NK-92 treated with Interleukin-12 subunit alpha and Interleukin-12 subunit beta, amount 100 ng/mL, for 24 hours (cell line): Measurements from ENCODE around the gene HMGN4.

Source experiments
- DNase-seq: peaks from one replicate; lab custom pipeline; 2025; lab: John Stamatoyannopoulos, UW

The HMGN4 gene

GRCh38 chr6:26552205-26552604 is 14.0 kb downstream of the HMGN4 start:
- DNase-seq: no peak

- DNase-seq: no peak
Measured at GRCh38 chr6:26552640-26553188, 14.5 kb downstream of the HMGN4 start.

- peak; percentile 61 for DNase-seq
Measured at GRCh38 chr6:26553264-26553634, 15.1 kb downstream of the HMGN4 start.

- DNase-seq: peak; percentile 61
Measured at GRCh38 chr6:26553635-26554446, 15.7 kb downstream of the HMGN4 start.

- no peak for DNase-seq
Measured at GRCh38 chr6:26554447-26554696, 16.2 kb downstream of the HMGN4 start.

- peak; percentile 30 for DNase-seq
Measured at GRCh38 chr6:26554697-26555504, 16.7 kb downstream of the HMGN4 start.

- no peak for DNase-seq
Measured at GRCh38 chr6:26555505-26556262, 17.5 kb downstream of the HMGN4 start.

- peak; percentile 12 for DNase-seq
Measured at GRCh38 chr6:26556263-26557070, 18.3 kb downstream of the HMGN4 start.

- no peak for DNase-seq
Measured at GRCh38 chr6:26561533-26562466, 23.6 kb downstream of the HMGN4 start.

GRCh38 chr6:26563488-26563887 is 25.3 kb downstream of the HMGN4 start:
- DNase-seq: no peak

- DNase-seq: peak; percentile 81
Measured at GRCh38 chr6:26568601-26569432, 30.7 kb downstream of the HMGN4 start.

GRCh38 chr6:26569433-26569764 is 31.2 kb downstream of the HMGN4 start:
- DNase-seq: no peak

GRCh38 chr6:26570027-26570809 is 32.1 kb downstream of the HMGN4 start:
- no peak for DNase-seq

- DNase-seq: no peak
Measured at GRCh38 chr6:26571592-26572296, 33.6 kb downstream of the HMGN4 start.

- no peak for DNase-seq
Measured at GRCh38 chr6:26575494-26575939, 37.4 kb downstream of the HMGN4 start.

GRCh38 chr6:26576407-26576843 is 38.3 kb downstream of the HMGN4 start:
- no peak for DNase-seq

- DNase-seq: no peak
Measured at GRCh38 chr6:26576929-26577719, 39.0 kb downstream of the HMGN4 start.
